ENCODE measurements around the gene GTF2H1. TPM values are rescaled to one million over a fixed set of nuclear protein-coding genes. Genes with fewer than 3 reads are reported as not detected.

Gene GTF2H1
- total RNA-seq, 1 donor from 2014 or later = 79.8 TPM

DNA sequence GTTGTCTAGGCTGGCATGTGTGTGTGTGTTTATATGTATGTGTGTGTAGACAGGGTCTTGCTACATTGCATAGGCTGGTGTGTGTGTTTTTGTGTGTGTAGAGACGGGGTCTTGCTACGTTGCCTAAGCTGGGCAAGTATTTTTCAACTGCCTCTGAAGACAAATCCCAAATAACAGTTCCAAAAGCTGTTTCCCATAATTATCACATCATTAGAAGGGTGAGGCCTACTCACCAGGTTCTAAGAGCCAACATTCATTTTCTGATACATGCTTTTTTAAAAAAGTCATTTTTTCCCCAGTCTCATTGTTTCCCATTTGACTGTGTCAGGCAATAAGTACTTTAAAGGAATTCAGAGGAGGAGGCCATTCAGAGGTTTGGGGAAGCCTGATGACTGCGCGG is 33.5 kb upstream of the GTF2H1 start:
- no peak for FAIRE-seq
- Histone ChIP-seq H3K27me3 (ENCODE audit: control insufficient read depth, insufficient read depth, low read length) (no peaks in the 10 kb centered on the region), H3K36me3 (ENCODE audit: control insufficient read depth, insufficient read depth, low read length) (peaks cover 16% of the 10 kb centered on the region), H3K4me3 (ENCODE audit: low read depth, low read length) (no peak overlapping the region)
- no peak for DNase-seq (ENCODE audit: low read depth)
- TF ChIP-seq, protein P1, sequence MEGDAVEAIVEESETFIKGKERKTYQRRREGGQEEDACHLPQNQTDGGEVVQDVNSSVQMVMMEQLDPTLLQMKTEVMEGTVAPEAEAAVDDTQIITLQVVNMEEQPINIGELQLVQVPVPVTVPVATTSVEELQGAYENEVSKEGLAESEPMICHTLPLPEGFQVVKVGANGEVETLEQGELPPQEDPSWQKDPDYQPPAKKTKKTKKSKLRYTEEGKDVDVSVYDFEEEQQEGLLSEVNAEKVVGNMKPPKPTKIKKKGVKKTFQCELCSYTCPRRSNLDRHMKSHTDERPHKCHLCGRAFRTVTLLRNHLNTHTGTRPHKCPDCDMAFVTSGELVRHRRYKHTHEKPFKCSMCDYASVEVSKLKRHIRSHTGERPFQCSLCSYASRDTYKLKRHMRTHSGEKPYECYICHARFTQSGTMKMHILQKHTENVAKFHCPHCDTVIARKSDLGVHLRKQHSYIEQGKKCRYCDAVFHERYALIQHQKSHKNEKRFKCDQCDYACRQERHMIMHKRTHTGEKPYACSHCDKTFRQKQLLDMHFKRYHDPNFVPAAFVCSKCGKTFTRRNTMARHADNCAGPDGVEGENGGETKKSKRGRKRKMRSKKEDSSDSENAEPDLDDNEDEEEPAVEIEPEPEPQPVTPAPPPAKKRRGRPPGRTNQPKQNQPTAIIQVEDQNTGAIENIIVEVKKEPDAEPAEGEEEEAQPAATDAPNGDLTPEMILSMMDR (IDR thresholded peaks at IDR 0.05; ENCODE audit: insufficient read depth, low read length, severe bottlenecking) = no peak

DNA sequence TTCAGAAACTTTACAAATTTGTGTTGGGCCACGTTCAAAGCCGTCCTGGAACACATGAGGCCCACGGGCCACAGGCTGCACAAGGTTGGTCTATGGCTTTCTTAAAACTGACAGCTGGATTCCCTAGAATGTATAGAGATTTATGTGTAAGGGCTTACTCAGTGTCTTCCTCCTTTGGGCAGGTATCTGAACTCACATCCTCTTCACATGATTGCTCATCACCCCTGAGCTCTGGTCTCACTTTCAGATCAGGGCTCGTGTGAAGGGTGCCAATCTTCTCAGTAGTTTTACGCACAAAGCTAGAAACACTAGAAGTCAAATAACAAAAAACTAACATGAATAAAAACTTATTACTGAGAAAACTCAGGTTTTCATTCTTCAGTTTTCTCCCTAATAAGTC is 27.5 kb upstream of the GTF2H1 start:
- FAIRE-seq = no peak
- no peak for DNase-seq (ENCODE audit: low read depth)
- Histone ChIP-seq H3K36me3 (ENCODE audit: control insufficient read depth, insufficient read depth, low read length) (peaks cover 13% of the 10 kb centered on the region), H3K27me3 (ENCODE audit: control insufficient read depth, insufficient read depth, low read length) (no peaks in the 10 kb centered on the region), H3K4me3 (ENCODE audit: low read depth, low read length) (no peak overlapping the region)
- TF ChIP-seq, protein P1 (IDR thresholded peaks at IDR 0.05; ENCODE audit: insufficient read depth, low read length, severe bottlenecking) = no peak

DNA sequence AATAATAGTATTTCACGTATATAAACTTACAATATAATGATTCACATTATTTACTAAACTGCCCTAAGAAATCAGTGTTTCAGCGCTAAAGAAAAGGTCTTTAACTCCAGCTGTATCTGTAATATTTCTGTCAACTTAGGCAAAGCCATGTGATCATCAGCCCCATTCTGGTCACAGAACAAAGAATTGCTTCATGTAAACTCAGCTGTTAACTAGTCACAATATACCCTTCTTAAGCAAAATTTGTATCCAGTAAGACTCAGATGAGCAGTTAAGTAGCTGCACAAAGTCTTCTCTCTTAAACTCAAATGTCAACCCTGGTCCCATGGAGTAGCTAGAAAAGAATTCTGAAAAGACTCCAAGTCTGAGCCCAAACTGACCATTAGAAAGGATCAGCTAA is 27.1 kb upstream of the GTF2H1 start:
- TF ChIP-seq, protein P1 (IDR thresholded peaks at IDR 0.05; ENCODE audit: insufficient read depth, low read length, severe bottlenecking) = no peak
- no peak for FAIRE-seq
- H3K4me3 ChIP-seq (ENCODE audit: low read depth, low read length) = no peak overlapping the region
- H3K27me3 ChIP-seq (ENCODE audit: control insufficient read depth, insufficient read depth, low read length) = no peaks in the 10 kb centered on the region
- DNase-seq (ENCODE audit: low read depth) = no peak
- H3K36me3 ChIP-seq (ENCODE audit: control insufficient read depth, insufficient read depth, low read length) = peaks cover 12% of the 10 kb centered on the region

DNA sequence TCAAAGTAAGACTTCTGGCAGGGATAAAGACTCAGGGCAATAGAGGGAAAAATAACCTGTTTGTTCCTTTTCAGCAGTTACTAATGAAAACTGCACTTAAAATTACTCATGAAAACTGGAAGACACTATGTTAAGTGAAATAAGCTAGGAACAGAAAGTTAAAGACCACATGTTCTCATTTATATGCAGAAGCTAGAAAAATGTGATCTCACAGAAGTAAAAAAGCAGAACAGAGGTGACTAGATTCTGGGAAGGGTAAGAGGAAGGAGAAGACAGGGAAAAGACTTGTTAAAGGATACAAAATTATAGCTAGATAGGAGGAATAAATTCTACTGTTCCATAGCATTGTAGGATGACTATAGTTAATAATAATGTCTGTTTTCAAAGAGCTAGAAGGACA is 22.6 kb upstream of the GTF2H1 start:
- H3K36me3 ChIP-seq (ENCODE audit: control insufficient read depth, insufficient read depth, low read length) = peaks cover 11% of the 10 kb centered on the region
- no peak for FAIRE-seq
- TF ChIP-seq, protein P1 (IDR thresholded peaks at IDR 0.05; ENCODE audit: insufficient read depth, low read length, severe bottlenecking) = no peak

DNA sequence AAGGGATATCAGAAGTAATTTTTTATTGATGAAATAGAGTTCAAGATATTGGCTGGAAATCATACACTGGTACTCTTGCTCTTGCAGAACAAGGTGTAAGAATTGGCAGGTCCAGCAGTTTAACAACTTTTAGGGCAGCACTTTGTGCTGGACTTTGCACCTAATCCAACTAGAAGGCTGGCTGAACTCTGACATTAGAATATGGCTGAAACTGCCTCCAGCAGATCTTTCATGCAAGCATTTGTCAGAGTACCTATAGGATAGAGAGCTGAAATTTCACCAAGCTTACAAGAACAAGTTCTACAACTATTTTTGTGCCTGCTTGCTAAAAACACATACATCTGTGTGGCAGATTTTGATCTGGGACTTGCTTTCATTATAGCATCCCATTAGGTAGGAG is 17.6 kb upstream of the GTF2H1 start:
- no peaks in the 10 kb centered on the region for H3K27me3 ChIP-seq (ENCODE audit: control insufficient read depth, insufficient read depth, low read length)
- no peak overlapping the region for H3K4me3 ChIP-seq (ENCODE audit: low read depth, low read length)
- FAIRE-seq (no peak), DNase-seq (ENCODE audit: low read depth) (no peak)
- TF ChIP-seq, protein P1 (IDR thresholded peaks at IDR 0.05; ENCODE audit: insufficient read depth, low read length, severe bottlenecking) = no peak
- H3K36me3 ChIP-seq (ENCODE audit: control insufficient read depth, insufficient read depth, low read length) = peaks cover 4% of the 10 kb centered on the region

More for the DNA sequence above, 22.6 kb upstream of the GTF2H1 start:
- Histone ChIP-seq H3K4me3 (ENCODE audit: low read depth, low read length) (no peak overlapping the region), H3K27me3 (ENCODE audit: control insufficient read depth, insufficient read depth, low read length) (no peaks in the 10 kb centered on the region)
- DNase-seq (ENCODE audit: low read depth) = no peak

DNA sequence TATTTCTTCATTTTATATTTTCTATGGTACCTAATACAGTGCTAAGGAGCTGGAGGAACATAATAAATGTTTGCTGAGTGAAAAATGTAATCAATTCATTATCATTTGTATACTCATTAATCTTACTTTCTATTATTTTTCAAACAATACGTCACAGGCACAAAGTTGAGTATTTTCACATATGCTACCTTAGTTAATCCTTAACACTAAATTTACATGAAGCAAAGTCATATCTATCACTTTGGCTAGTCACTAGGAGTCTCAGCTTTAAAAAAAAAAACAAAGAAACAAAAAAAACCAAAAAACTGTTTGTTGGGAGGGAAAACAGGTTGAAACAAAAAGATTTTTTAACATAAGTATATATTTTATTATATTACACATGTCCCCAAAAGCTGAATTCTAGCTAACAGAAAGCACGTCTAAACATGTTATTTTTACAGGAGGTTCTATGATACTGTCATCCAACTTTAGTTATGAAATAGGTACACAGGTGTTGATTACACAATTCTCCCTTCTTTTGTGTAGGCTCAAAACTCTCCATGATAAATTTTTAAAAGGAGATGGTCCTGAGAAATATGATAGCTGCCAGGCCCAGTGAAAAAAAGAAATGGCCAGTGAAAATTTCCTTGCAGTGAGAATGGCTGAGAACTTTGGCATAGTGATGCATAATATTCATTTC is 14.8 kb upstream of the GTF2H1 start:
- DNase-seq (ENCODE audit: low read depth) (peak; percentile 91), FAIRE-seq (no peak)
- Histone ChIP-seq H3K27me3 (ENCODE audit: control insufficient read depth, insufficient read depth, low read length) (no peaks in the 10 kb centered on the region), H3K36me3 (ENCODE audit: control insufficient read depth, insufficient read depth, low read length) (peaks cover 3% of the 10 kb centered on the region), H3K4me3 (ENCODE audit: low read depth, low read length) (no peak overlapping the region)
- TF ChIP-seq, protein P1 (IDR thresholded peaks at IDR 0.05; ENCODE audit: insufficient read depth, low read length, severe bottlenecking) = no peak

Data from bronchial epithelial cell (primary cell).